GM18499 (cell line): ENCODE results near the gene HNF1B.

Experiments
- ATAC-seq: cut with Tn5 transposase; IDR thresholded peaks from one replicate; pipeline ENCODE4 v1.9.1; 2021; ENCODE audit warnings: moderate number of reproducible peaks; ENCODE audit not compliant: insufficient read depth, unreplicated experiment

Gene HNF1B

GRCh38 chr17:37637956-37638355 lies 106.9 kb downstream of the HNF1B start:
- ATAC-seq = no peak
